ENCODE measurements around the gene AJAP1. TPM values are rescaled to one million over a fixed set of nuclear protein-coding genes. Genes with fewer than 3 reads are reported as not detected.
"Not testable (repeated sequence)": the region's sequence is repeated elsewhere in the genome, so short reads cannot be mapped to it uniquely, and the experiment has no call there.

The AJAP1 gene
- total RNA-seq, 2 donors from 2014 or later: 0.05 to 0.46 TPM

DNA sequence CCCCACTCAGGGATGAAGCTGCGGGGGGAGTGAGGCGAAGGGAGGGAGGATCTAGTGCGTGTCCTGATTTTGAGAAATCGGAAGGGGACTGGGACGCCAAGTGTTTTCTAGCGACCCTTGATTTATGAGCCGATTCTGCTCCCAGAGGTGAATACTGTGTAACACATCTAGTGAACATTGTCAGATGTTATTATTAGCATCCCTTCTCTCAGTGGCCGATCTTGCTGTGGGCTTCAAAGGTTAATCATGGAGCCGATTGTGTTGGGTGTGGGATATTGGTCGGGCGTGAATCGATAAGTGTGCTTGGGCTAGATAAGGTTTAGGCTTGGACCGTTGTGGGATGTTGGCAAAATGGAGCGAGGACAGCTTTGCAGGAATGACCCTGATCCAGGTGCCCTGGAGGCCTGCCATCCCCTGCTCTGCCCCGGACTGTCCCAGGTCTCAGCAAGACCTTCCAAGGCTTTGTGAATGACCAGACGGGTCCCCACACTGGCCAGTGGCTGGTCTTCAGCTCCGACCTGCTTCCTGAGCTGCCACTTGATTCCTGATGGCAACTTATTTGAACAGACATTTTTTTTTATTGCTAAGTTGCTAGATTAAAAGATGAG, 2.2 kb downstream of the AJAP1 start:
- H3K9me3 Mint-ChIP-seq: no peaks in the 10 kb centered on the region
- H3K4me3 Mint-ChIP-seq: peak overlapping the region in 1 of 2 donors; percentile 41
- no peaks in the 10 kb centered on the region for H3K36me3 Mint-ChIP-seq (ENCODE audit: insufficient read depth in 2 of 2)
- ATAC-seq (replicated peaks in 1 of 2) (no peak), DNase-seq (no peak)
- H3K4me1 Mint-ChIP-seq (ENCODE audit: low read depth): no peaks in the 10 kb centered on the region
- peaks cover 54% of the 10 kb centered on the region for H3K27me3 Mint-ChIP-seq (ENCODE audit: low read depth)
- H3K27ac Mint-ChIP-seq: peak overlapping the region; percentile 17

DNA sequence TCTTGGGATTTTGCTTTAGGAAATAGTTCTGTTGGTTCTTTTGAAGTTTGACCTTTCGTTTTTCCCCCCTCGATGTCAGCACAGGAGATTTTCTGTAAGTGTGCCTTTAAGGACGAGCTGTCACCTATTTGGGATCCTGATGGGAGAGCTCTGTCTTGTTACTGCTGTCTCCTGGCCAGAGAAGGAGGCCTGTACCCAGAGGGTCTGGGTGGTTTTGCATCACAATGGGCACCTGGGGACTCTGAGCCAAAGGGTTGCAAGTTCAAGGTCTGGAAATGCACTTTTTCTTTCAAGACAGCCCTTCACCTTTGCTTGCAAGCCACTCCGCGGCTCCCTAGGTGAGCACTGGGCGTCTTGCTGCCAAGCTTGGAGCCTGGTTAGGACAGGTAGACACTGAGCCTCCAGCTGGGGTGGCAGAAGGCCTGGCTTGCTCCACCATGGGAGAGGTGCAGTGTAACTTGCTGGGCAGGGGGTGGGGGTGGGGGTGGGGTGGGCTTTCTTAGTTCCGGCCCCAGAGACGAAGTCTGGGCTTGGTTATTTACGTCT, 2.9 kb downstream of the AJAP1 start:
- Mint-ChIP-seq H3K27me3 (ENCODE audit: low read depth) (peaks cover 56% of the 10 kb centered on the region), H3K4me3 (no peak overlapping the region), H3K9me3 (no peaks in the 10 kb centered on the region), H3K4me1 (ENCODE audit: low read depth) (no peaks in the 10 kb centered on the region), H3K36me3 (ENCODE audit: insufficient read depth in 2 of 2) (no peaks in the 10 kb centered on the region), H3K27ac (no peak overlapping the region)
- DNase-seq (no peak), ATAC-seq (replicated peaks in 1 of 2) (no peak)

DNA sequence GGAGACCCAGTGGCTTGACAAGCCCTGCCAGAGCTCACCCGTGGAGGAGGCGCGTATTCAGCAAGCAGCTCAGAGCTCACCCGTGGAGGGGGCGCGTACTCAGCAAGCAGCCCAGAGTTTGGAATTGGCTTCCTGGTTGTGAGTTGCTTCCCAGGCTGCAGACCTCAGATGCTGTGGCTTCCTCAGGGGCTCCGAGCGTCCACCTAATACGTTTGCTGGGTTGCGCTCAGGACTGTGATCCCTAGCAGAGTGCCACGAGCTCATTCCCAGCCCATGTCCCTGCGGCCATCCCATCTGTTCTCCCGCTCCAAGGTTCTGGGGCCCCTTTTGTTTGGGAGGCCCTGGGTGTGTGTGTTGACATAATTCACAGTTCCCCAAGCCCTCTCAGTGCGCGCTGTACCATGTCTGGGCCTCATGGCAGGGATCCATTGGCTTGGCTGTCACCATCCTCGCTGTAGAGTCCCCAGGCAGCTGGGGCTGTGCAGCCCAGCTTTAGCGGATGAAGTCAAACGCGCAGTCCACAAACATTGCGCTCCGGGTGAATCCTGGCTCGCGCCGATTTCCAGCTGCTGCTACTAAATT, 3.6 kb downstream of the AJAP1 start:
- DNase-seq: no peak
- Mint-ChIP-seq H3K27ac (no peak overlapping the region), H3K9me3 (no peaks in the 10 kb centered on the region), H3K27me3 (ENCODE audit: low read depth) (peaks cover 59% of the 10 kb centered on the region), H3K4me3 (no peak overlapping the region), H3K4me1 (ENCODE audit: low read depth) (no peaks in the 10 kb centered on the region), H3K36me3 (ENCODE audit: insufficient read depth in 2 of 2) (no peaks in the 10 kb centered on the region)
- ATAC-seq (replicated peaks in 1 of 2): no peak

DNA sequence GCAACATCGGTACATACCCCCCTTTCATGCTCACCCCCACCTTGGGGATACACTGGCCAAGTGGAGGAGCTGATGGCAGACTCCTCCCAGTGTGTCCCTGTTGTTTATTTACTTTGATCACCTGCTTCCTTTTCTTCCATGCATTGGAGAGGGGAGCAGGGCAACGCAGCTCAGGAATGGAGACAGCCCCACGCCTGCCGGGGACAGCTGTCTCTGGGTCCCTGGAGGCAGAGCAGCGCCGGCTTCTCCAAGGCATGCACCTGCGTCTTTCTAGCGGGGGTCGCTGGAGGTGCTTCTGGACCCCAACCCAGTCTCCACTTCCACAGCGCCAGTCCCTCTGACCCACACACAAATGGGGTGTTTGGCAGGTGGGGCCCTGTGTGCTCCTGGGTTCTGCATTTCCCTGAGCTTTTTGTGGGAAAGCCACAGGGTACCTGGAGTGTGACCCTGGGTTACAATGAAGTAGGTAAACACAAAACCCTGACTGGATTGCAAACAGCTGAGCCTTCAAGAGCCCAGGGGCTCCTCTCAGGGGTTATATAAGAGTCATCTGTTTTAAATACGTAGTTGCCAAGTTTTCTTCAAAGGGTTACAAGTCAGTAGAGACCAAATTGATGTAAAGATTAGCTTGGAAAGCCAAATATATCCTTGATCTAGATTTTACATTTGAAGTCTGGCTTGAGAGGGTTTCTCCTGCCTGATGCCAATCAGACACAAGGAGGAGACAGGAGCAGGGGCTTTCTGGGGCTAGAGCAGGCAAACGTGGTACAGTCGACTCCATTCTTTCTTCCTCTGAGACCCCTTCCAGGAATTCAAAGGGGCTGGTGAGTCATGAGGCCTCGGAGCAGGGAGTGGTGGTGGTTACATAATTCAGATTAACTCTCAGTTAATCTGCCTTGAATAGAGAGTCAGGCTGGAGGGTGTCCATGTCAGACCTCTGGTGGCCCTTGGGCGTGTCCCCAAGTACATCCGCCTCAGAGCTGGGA, 4.5 kb downstream of the AJAP1 start:
- no peak for ATAC-seq (replicated peaks in 1 of 2)
- Mint-ChIP-seq H3K27me3 (ENCODE audit: low read depth) (peaks cover 59% of the 10 kb centered on the region), H3K36me3 (ENCODE audit: insufficient read depth in 2 of 2) (no peaks in the 10 kb centered on the region)

DNA sequence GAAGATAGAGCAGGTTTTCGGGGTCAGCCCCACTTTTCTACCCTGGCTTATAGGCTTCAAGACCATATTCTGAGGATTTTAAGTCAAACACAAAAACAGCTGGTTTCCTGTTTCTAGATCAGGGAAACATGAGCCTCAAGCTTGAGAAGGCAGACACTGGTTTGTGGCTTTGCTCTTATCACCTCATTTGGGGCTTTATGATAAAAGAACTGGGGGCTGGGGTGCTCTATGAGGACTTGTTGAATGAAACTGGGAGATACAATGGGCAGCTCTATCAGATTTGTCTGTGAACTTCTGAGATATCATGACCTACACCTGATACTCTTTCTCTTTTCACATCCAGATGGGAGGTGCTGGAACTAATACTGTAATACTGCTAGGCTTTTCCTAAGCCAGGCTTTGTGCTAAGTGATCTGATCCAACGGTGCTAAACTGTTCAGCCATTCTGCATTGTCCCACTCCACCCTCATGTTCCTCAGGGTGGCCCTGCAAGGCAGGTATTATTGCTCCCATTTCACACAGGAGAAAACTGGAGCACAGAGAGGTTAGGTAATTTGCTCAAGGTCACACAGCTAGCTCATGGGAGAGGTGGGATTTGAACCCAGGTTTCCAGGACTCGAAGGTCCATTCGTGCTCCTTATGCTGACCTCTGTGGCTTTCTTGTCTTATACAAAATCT, 6.6 kb downstream of the AJAP1 start:
- Mint-ChIP-seq H3K4me3 (no peak overlapping the region), H3K36me3 (ENCODE audit: insufficient read depth in 2 of 2) (peaks cover 0 to 2% of the 10 kb centered on the region in 2 donors), H3K4me1 (ENCODE audit: low read depth) (no peaks in the 10 kb centered on the region), H3K9me3 (peaks cover 0 to 1% of the 10 kb centered on the region in 2 donors), H3K27me3 (ENCODE audit: low read depth) (peaks cover 59% of the 10 kb centered on the region), H3K27ac (no peak overlapping the region)
- DNase-seq (no peak), ATAC-seq (replicated peaks in 1 of 2) (no peak)

More for the DNA sequence above, 4.5 kb downstream of the AJAP1 start:
- no peak overlapping the region for H3K4me3 Mint-ChIP-seq
- no peaks in the 10 kb centered on the region for H3K9me3 Mint-ChIP-seq
- H3K4me1 Mint-ChIP-seq (ENCODE audit: low read depth): no peaks in the 10 kb centered on the region
- H3K27ac Mint-ChIP-seq: no peak overlapping the region
- DNase-seq: no peak

DNA sequence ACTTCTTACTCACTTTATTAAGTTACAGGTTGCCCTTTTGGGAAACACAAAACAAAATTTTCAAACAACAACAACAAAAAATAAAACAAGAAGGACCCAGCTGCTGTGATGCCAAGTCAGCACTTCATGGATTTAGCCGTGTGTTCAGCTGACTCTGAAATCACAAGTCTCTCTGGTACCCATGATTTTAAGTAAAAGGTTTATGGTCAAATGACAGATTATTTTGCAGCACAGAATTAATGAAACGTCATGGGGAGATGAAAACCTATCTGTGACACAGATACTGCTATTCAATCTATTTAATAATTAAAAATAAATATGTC, 7.1 kb downstream of the AJAP1 start:
- H3K27me3 Mint-ChIP-seq (ENCODE audit: low read depth): peaks cover 54% of the 10 kb centered on the region
- ATAC-seq (replicated peaks in 1 of 2) (no peak), DNase-seq (no peak)
- no peak overlapping the region for H3K4me3 Mint-ChIP-seq
- H3K27ac Mint-ChIP-seq: no peak overlapping the region
- H3K4me1 Mint-ChIP-seq (ENCODE audit: low read depth): no peaks in the 10 kb centered on the region
- peaks cover 0 to 2% of the 10 kb centered on the region in 2 donors for H3K36me3 Mint-ChIP-seq (ENCODE audit: insufficient read depth in 2 of 2)
- peaks cover 0 to 1% of the 10 kb centered on the region in 2 donors for H3K9me3 Mint-ChIP-seq

DNA sequence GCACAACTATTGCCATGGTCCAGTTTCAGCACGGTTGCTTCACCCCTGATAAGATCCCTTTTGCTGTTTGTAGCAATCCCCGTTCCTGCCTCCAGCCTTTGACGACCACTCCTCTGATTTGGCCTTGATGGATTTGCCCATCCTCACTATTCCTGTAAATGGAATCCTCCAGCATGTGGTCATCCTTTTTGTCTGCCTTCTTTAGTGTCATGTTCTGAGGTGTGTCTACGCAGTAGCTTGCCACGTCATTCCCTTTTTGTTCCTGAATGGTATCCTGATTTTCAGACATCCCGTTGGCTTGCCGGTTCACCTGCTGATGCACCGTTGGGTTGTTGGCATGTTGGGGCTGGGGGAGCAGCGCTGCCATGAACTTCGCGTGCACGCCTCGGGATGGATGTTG, 7.8 kb downstream of the AJAP1 start:
- no peak for ATAC-seq (replicated peaks in 1 of 2)
- Mint-ChIP-seq H3K27me3 (ENCODE audit: low read depth) (peaks cover 48% of the 10 kb centered on the region), H3K36me3 (ENCODE audit: insufficient read depth in 2 of 2) (peaks cover 0 to 2% of the 10 kb centered on the region in 2 donors), H3K27ac (no peak overlapping the region), H3K4me3 (no peak overlapping the region), H3K4me1 (ENCODE audit: low read depth) (no peaks in the 10 kb centered on the region), H3K9me3 (peaks cover 0 to 1% of the 10 kb centered on the region in 2 donors)
- no peak for DNase-seq

DNA sequence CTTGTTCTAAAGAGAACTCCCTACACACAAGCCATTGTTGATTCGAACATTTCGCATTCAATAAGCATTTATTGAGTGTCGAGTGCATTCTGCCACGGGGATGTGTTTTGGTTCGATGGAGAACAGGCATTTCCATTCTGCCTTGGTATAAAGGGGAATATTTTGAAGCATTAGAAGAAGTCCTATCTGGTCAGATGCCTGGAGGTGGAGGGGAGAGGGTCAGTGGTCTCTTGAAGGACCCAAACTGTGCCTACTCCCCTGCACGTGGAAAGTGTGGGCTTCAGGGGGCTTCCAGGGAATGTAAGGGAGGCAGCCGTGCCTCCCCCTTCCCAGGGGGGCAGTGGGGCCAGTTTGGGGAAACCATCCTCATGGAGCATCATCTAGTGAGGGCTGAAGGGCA, 8.3 kb downstream of the AJAP1 start:
- Mint-ChIP-seq H3K27me3 (ENCODE audit: low read depth) (peaks cover 42% of the 10 kb centered on the region), H3K9me3 (peaks cover 0 to 1% of the 10 kb centered on the region in 2 donors), H3K27ac (no peak overlapping the region), H3K4me1 (ENCODE audit: low read depth) (no peaks in the 10 kb centered on the region), H3K36me3 (ENCODE audit: insufficient read depth in 2 of 2) (peaks cover 0 to 2% of the 10 kb centered on the region in 2 donors), H3K4me3 (no peak overlapping the region)
- DNase-seq: no peak
- ATAC-seq (replicated peaks in 1 of 2): no peak

DNA sequence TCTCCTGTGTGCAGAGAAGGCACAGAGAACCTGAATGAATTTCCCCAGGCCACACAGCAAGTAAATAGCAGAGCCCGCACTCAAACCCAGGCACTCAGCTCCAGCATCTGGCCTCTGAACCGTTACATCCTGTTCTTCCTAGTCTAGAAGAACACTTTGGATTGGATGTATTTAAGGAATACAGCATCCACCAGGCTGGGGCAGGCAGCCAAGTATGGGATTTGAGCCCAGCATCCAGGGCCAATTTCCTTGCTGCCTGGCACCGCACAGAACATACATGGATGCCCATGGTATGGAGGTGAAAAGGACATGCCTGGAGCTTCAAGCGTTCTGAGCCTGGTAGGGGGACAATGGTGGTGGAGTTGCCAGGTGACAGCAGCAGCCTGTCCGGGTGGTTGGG, 9.7 kb downstream of the AJAP1 start:
- H3K4me3 Mint-ChIP-seq: no peak overlapping the region
- peaks cover 29% of the 10 kb centered on the region for H3K27me3 Mint-ChIP-seq (ENCODE audit: low read depth)
- peaks cover 0 to 1% of the 10 kb centered on the region in 2 donors for H3K9me3 Mint-ChIP-seq
- peaks cover 0 to 2% of the 10 kb centered on the region in 2 donors for H3K36me3 Mint-ChIP-seq (ENCODE audit: insufficient read depth in 2 of 2)
- H3K4me1 Mint-ChIP-seq (ENCODE audit: low read depth): no peaks in the 10 kb centered on the region
- DNase-seq (no peak), ATAC-seq (replicated peaks in 1 of 2) (no peak)
- no peak overlapping the region for H3K27ac Mint-ChIP-seq

DNA sequence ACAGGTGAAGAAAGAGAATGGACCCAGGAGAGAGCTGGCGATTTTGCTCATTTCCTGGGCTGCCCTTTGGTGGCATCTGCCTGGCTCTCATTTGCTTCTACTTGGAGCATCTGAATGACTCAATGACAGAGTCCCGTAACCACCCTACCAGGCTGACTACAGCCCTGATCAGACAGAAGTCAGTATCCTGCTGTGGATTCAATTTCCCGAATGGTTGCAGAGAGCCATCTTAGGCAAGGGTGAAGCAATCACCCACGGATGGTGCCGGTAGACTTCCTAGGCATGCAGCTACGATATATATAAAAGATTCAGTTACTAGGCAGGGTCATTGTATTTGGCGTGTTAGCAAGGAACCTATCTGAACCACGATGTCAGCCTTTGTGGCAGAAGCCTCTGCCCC, 10.2 kb downstream of the AJAP1 start:
- Mint-ChIP-seq H3K4me3 (no peak overlapping the region), H3K36me3 (ENCODE audit: insufficient read depth in 2 of 2) (peaks cover 0 to 2% of the 10 kb centered on the region in 2 donors), H3K4me1 (ENCODE audit: low read depth) (no peaks in the 10 kb centered on the region)

DNA sequence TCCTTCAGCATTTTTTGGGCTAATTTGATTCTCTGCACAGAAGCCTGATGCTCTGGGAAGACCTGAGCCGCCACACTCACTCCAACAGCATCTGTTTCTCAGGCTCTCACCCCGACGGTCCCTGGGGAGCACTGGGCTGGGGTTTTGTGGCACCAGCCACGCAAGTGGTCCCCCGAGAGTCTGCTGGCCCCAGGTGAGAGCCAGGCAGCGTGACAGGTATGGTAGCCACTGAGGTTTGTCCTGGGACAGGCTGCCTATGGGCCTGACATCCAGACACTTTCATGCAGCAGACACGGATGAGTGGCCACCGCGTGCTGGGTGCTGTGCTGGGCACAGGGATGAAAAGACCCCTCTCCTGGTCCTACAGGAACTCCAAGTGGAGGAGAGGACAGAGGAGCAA, 11.0 kb downstream of the AJAP1 start:
- no peaks in the 10 kb centered on the region for H3K4me1 Mint-ChIP-seq (ENCODE audit: low read depth)
- H3K9me3 Mint-ChIP-seq: peaks cover 0 to 1% of the 10 kb centered on the region in 2 donors
- H3K27ac Mint-ChIP-seq: no peak overlapping the region
- H3K36me3 Mint-ChIP-seq (ENCODE audit: insufficient read depth in 2 of 2): peaks cover 0 to 2% of the 10 kb centered on the region in 2 donors
- peaks cover 15% of the 10 kb centered on the region for H3K27me3 Mint-ChIP-seq (ENCODE audit: low read depth)
- no peak for DNase-seq
- no peak overlapping the region for H3K4me3 Mint-ChIP-seq
- no peak for ATAC-seq (replicated peaks in 1 of 2)

More for the DNA sequence above, 10.2 kb downstream of the AJAP1 start:
- ATAC-seq (replicated peaks in 1 of 2) (no peak), DNase-seq (no peak)
- no peak overlapping the region for H3K27ac Mint-ChIP-seq
- H3K27me3 Mint-ChIP-seq (ENCODE audit: low read depth): peaks cover 24% of the 10 kb centered on the region
- peaks cover 0 to 1% of the 10 kb centered on the region in 2 donors for H3K9me3 Mint-ChIP-seq

DNA sequence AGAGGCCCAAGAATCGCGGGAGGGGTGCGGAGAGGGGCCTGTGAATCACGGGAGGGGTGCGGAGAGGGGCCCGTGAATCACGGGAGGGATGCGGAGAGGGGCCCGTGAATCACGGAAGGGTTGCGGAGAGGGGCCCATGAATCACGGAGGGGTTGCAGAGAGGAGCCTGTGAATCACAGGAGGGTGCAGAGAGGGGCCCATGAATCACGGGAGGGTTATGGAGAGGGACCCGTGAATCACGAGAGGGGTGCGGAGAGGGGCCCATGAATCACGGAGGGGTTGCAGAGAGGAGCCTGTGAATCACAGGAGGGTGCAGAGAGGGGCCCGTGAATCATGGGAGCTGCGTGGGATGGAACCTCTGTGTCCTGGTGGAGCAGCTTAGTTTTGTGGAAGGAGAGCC, 12.3 kb downstream of the AJAP1 start:
- H3K36me3 Mint-ChIP-seq (ENCODE audit: insufficient read depth in 2 of 2); ATAC-seq (replicated peaks in 1 of 2); H3K27me3 Mint-ChIP-seq (ENCODE audit: low read depth); H3K27ac Mint-ChIP-seq; H3K4me3 Mint-ChIP-seq; DNase-seq; H3K9me3 Mint-ChIP-seq; H3K4me1 Mint-ChIP-seq (ENCODE audit: low read depth): not testable (repeated sequence)

Data from activated T-cell treated with anti-CD3 and anti-CD28 coated beads, Interleukin-2, amount 50 U/mL, for 72 hours (primary cell).